GM12874 (cell line): ENCODE results near the gene GPATCH4.

ENCODE experiments used
- TF ChIP-seq, protein P1 (sequence below): IDR thresholded peaks from 2 replicates; pipeline ENCODE4 v1.5.1; 2011; ENCODE audit warnings: low read depth, mild to moderate bottlenecking, control low read depth, low read length, moderate library complexity; ENCODE audit not compliant: insufficient read depth

Gene GPATCH4

DNA sequence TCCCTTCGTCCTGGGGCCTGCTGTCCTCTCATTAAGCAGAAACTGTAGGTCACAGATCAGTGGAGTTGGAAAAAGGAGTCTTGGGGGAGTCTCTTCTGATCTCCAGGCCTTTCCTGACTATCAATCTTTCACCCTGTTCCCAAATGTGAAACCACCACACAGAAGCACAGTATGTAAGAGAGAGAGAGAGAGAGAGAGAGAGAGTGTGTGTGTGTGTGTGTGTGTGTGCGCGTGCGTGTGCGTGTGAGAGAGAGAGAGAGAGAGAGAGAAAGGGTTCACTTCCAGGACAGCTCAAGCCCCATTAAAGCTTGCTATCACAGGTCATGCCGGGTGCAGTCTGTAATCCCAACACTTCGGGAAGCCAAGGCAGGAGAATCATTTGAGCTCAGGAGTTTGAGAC is 23.2 kb downstream of the GPATCH4 start:
- TF ChIP-seq, protein P1, sequence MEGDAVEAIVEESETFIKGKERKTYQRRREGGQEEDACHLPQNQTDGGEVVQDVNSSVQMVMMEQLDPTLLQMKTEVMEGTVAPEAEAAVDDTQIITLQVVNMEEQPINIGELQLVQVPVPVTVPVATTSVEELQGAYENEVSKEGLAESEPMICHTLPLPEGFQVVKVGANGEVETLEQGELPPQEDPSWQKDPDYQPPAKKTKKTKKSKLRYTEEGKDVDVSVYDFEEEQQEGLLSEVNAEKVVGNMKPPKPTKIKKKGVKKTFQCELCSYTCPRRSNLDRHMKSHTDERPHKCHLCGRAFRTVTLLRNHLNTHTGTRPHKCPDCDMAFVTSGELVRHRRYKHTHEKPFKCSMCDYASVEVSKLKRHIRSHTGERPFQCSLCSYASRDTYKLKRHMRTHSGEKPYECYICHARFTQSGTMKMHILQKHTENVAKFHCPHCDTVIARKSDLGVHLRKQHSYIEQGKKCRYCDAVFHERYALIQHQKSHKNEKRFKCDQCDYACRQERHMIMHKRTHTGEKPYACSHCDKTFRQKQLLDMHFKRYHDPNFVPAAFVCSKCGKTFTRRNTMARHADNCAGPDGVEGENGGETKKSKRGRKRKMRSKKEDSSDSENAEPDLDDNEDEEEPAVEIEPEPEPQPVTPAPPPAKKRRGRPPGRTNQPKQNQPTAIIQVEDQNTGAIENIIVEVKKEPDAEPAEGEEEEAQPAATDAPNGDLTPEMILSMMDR, result no peak

DNA sequence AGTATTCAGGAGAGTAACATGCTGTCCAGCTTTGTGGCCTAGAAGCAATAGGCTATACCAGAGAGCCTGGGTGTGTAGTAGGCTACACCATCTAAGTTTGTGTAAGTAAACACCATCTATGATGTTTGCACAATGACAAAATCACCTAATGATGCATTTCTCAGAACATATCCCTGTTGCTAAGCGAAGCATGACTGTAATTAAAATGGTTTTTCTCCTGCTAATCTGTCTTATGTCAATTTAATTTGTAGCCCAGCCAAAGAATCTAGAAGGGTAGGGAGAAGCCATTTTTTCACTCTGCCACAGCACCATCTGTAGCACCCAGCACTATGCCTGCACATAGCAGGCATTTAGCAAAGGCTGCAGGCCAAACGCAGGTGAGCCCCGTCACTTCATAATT is 23.7 kb downstream of the GPATCH4 start:
- TF ChIP-seq, protein P1, result no peak

DNA sequence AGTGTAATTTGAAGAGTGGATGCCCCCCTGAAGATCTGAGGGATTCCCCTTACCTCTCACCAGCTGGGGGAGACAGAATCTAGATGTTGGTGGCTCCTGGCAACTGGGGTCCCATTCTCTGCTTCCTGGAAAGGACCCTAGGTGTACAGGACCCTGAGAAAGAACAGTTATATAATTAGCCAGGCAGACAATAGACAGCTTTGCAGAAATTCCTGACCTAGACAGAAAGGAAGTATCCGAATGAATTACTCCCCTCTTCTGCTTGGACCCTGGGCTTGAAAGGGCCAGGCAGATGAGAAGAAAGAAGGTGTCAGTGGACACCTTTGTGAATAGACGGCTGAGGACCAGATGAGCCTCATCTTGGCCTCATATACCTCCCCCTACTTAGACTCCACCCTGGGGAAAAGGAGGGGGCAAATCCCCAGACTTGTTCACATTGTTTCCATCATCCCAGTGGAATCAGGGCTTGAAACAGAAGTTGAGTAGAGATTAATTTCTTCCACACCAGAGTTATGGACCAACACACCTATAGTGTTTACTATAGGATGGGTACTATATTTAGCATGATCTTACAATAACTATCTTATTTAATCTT is 27.1 kb downstream of the GPATCH4 start:
- TF ChIP-seq, protein P1, result no peak

DNA sequence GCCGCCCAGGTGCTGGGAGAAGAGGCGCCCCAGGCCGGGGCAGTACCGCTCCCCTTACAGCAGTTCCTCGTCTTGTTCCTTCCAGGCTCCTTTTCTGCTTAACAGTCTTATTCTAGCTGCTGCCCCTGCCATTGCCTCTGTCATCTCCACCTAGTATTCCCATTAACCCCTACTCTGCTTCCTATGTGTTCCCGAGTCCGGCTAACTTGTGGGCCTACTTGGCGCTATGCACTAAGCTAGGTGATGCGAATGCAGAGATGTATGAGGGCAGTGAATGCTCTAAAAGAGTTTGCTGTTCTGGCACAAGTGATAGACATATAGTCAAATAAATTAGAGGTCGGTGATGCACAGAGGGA is 28.6 kb downstream of the GPATCH4 start:
- TF ChIP-seq, protein P1, result no peak

DNA sequence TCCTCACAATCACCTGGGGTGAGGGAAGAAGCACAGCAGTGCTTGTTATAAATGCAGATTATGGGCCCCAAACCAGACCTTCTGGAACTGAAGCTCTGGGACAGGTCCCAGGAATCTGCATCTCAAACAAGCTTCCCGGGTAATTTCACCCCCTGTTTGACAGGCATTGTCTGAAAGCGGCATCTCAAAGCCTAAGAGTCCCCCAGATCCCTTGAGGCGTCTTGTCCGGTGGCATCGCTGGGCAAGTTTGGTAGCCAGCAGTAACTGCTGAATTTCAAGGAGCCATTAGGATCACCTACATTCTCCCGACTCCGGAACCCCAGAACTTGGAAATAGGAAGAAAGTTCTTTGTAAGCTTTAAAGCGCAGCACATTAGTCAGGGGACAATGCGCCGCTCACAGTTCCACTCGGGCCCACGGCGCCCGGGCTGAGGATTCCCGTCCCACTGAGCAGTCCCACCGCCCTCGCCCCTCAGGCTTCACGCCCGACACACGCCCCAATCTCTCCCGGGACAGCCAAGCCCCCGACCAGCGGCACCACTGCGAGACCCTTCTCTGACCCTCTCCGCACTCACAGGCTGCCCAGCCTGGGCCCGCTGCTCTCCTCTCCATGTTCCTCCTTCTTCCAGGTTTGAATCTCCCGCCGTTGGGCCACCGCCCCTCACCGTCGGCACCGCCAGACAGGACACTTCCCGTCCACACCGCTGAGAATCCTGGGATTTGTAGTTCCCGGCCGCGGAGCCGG is 29.2 kb downstream of the GPATCH4 start, which contains the start of gene IQGAP3:
Gene IQGAP3, minus strand, starts transcription at position 647 of the 744 bp plus-strand sequence. Its CDS starts 36 bp downstream, at position 611.
- TF ChIP-seq, protein P1, result no peak

DNA sequence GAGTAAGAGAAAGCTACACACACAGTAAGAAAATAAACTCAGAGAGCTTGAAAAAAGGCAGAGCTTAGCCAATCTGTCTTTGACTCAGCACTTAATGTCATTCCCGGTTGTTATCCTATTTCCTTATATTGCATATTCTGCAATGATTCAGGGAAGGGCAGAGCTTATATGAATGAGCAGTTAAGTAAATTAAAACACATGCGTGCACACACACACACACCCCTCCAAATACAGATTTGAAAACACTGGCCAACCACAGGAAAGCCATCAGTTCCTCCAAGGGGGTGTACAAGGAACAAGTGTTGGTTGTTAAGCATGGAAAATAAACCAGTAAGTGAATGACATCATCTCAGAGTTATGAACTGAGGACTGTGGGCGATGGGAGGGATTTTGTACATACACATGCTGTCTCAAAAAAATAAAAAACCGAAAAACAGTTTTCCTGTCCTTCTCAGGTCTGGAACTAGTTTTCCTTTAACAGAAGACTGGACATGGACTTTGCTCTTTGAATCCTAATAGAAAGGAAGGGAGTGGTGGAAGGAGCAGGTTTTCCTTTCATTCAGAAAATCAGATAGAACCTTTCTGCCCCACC is 29.9 kb downstream of the GPATCH4 start:
- TF ChIP-seq, protein P1, result no peak

DNA sequence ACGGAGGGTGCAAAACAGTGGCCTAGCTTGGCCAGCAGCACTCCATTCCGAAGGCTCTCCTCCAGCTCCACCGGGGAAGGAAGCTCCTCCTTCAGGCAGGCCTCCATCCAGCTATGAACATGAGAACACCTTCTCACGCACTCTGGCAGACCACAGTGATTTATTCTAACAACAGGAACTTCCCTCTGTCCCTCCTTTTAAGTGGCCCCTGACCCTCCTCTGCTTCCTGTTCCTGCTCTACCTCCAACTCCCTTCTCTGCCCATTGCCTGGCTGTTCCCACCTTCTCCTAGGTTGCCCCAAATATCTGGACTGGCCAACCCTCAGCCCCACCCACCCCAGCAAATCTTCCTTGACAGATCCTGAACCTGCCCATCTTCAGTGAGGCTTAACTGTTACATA is 34.8 kb downstream of the GPATCH4 start:
- TF ChIP-seq, protein P1, result no peak
